OCI-LY3 (cell line): ENCODE data around the gene SCGB1C2.

ENCODE experiments used
- H2AFZ ChIP-seq: fragments of 200-600, 300-600 bp; shearing (Covaris generic); 2 replicates; pipeline ENCODE4 v1.6.0; 2014; ENCODE audit warnings: antibody characterized with exemption, low read depth, low read length
- H3K27ac ChIP-seq: fragments of 200-600, 300-600 bp; sonication (generic); 2 replicates; pipeline ENCODE4 v1.5.1; 2014; ENCODE audit warnings: mild to moderate bottlenecking, low read length, moderate library complexity, mixed read lengths
- H3K27me3 ChIP-seq: fragments of 200-600, 300-600 bp; sonication (generic); 2 replicates; pipeline ENCODE4 v1.6.1; 2014; ENCODE audit warnings: low read depth, low read length, mixed read lengths
- H3K36me3 ChIP-seq: fragments of 200-600, 300-600 bp; sonication (generic); replicated peaks from 2 replicates; pipeline ENCODE3; 2014; ENCODE audit warnings: low read depth, low read length, mixed read lengths
- H3K4me1 ChIP-seq: fragments of 300-600, 200-600 bp; sonication (generic); 2 replicates; pipeline ENCODE4 v1.6.1; 2014; ENCODE audit warnings: low read length, mixed read lengths
- H3K4me2 ChIP-seq: fragments of 200-600, 300-600 bp; sonication (generic); 2 replicates; pipeline ENCODE4 v1.6.1; 2014; ENCODE audit warnings: low read length, mixed read lengths
- H3K4me3 ChIP-seq: fragments of 300-600, 200-600 bp; sonication (generic); 2 replicates; pipeline ENCODE4 v1.5.1; 2014; ENCODE audit warnings: antibody characterized with exemption, mild to moderate bottlenecking, low read length, moderate library complexity
- H3K79me2 ChIP-seq: fragments of 300-600, 200-600 bp; shearing (Covaris generic); 2 replicates; pipeline ENCODE4 v1.6.1; 2014; ENCODE audit warnings: mild to moderate bottlenecking, low read length, mixed read lengths
- H3K9ac ChIP-seq: fragments of 300-600, 200-600 bp; shearing (Covaris generic); 2 replicates; pipeline ENCODE4 v1.6.0; 2014; ENCODE audit warnings: mild to moderate bottlenecking, low read length, moderate library complexity
- H3K9me3 ChIP-seq: fragments of 200-600, 300-600 bp; shearing (Covaris generic); 2 replicates; pipeline ENCODE4 v1.6.1; 2014; ENCODE audit warnings: low read length, mixed read lengths; ENCODE audit not compliant: insufficient read depth
- H4K20me1 ChIP-seq: fragments of 200-600, 300-600 bp; sonication (generic); 2 replicates; pipeline ENCODE4 v1.6.1; 2016; ENCODE audit warnings: low read length, mixed read lengths; ENCODE audit not compliant: insufficient read depth
- EZH2phosphoT487 ChIP-seq: fragments of 200-600 bp; shearing (Covaris generic); IDR thresholded peaks from 2 replicates; pipeline ENCODE4 v1.6.1; 2018; ENCODE audit warnings: antibody characterized with exemption, mixed run types, low read depth
- TF ChIP-seq, protein P1 (sequence below): fragments of 200-600, 300-600 bp; sonication (generic); IDR thresholded peaks from 2 replicates; pipeline ENCODE4 v1.5.1; 2014; ENCODE audit warnings: antibody characterized with exemption, low read length, low read depth

SCGB1C2 gene

DNA sequence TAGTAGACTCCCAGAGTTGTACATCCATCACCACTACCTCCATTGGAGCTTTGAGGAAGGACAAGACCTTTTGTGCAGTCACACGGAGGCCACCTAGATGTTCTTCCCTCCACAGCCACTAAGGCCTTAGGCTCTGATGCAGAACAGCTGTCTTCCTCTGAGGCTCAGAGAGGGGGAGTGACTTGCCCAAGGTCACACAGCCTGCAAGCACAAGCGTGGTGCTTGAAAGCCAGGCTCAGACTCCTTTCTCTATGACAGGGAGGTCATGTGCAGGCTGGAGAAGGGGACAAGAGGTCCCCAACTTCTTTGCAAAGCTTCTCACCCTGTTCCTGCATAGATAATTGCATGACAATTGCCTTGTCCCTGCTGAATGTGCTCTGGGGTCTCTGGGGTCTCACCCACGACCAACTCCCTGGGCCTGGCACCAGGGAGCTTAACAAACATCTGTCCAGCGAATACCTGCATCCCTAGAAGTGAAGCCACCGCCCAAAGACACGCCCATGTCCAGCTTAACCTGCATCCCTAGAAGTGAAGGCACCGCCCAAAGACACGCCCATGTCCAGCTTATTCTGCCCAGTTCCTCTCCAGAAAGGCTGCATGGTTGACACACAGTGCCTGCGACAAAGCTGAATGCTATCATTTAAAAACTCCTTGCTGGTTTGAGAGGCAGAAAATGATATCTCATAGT lies 12.7 kb downstream of the SCGB1C2 start:
- H3K4me2 ChIP-seq, result no peak overlapping the region
- no peaks in the 10 kb centered on the region for H3K9me3 ChIP-seq
- no peak overlapping the region for H3K9ac ChIP-seq
- H4K20me1 ChIP-seq, result no peaks in the 10 kb centered on the region
- H3K36me3 ChIP-seq, result no peaks in the 10 kb centered on the region
- no peak overlapping the region for H2AFZ ChIP-seq
- no peak overlapping the region for H3K27ac ChIP-seq
- H3K27me3 ChIP-seq, result no peaks in the 10 kb centered on the region
- H3K4me1 ChIP-seq, result no peaks in the 10 kb centered on the region
- no peaks in the 10 kb centered on the region for H3K79me2 ChIP-seq
- TF ChIP-seq, protein P1, sequence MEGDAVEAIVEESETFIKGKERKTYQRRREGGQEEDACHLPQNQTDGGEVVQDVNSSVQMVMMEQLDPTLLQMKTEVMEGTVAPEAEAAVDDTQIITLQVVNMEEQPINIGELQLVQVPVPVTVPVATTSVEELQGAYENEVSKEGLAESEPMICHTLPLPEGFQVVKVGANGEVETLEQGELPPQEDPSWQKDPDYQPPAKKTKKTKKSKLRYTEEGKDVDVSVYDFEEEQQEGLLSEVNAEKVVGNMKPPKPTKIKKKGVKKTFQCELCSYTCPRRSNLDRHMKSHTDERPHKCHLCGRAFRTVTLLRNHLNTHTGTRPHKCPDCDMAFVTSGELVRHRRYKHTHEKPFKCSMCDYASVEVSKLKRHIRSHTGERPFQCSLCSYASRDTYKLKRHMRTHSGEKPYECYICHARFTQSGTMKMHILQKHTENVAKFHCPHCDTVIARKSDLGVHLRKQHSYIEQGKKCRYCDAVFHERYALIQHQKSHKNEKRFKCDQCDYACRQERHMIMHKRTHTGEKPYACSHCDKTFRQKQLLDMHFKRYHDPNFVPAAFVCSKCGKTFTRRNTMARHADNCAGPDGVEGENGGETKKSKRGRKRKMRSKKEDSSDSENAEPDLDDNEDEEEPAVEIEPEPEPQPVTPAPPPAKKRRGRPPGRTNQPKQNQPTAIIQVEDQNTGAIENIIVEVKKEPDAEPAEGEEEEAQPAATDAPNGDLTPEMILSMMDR, result no peak
- no peak for TF ChIP-seq EZH2phosphoT487
- H3K4me3 ChIP-seq, result no peak overlapping the region

- Histone ChIP-seq H3K9ac (no peak overlapping the region), H3K4me2 (no peak overlapping the region), H3K4me1 (no peaks in the 10 kb centered on the region)
These were observed 13.6 kb downstream of the SCGB1C2 start for GRCh38 chr17:151004-151403.

DNA sequence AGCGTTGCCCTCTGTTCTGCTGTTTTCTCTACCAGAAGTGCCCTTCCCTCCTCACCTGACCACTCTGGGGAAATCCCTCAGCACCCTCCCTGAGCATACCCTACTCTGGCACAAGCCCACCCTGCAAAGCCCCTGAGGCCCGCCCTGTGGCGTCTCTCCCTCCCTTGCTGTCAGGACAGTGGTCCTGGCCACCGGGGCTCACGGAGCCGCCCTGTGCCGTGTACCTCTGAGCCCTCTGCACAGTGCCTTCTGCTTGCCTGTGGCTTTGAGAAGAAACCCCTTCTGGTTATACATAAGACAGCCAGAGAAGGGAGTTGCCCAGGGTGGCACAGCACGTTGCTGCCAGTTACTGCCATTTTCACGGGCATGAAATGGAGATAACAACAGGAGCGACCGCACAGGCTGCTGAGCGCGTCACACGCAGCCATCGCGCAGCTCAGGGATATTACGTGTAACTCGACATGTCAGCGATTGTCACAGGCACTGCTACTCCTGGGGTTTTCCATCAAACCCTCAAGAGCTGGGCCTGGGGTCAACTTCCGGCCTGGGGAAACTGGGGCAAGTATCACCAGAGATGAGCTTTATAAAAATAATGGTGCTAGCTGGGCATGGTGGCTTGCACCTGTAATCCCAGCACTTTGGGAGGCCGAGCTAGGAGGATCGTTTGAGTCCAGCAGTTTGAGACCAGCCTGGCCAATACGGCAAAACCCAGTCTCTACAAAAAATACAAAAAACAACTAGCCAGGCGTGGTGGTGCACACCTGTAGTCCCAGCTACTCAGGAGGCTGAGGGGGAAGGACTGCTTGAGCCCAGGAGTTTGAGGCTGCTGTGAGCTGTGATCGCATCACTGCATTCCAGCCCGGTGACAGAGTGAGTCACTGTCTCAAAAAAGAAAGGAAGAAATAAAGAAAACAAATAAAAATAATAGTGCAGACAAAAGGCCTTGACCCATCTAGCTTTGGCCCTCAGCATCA lies 14.8 kb downstream of the SCGB1C2 start:
- H3K9me3 ChIP-seq, result no peaks in the 10 kb centered on the region
- no peaks in the 10 kb centered on the region for H4K20me1 ChIP-seq
- no peaks in the 10 kb centered on the region for H3K36me3 ChIP-seq
- H3K9ac ChIP-seq, result no peak overlapping the region
- no peak overlapping the region for H3K4me2 ChIP-seq
- no peak overlapping the region for H3K27ac ChIP-seq
- H2AFZ ChIP-seq, result no peak overlapping the region
- H3K4me1 ChIP-seq, result no peaks in the 10 kb centered on the region
- H3K27me3 ChIP-seq, result no peaks in the 10 kb centered on the region
- no peaks in the 10 kb centered on the region for H3K79me2 ChIP-seq
- no peak for TF ChIP-seq EZH2phosphoT487
- TF ChIP-seq, protein P1, result no peak
- no peak overlapping the region for H3K4me3 ChIP-seq

More at GRCh38 chr17:151004-151403, 13.6 kb downstream of the SCGB1C2 start:
- no peak overlapping the region for H3K4me3 ChIP-seq
- no peak for TF ChIP-seq EZH2phosphoT487
- TF ChIP-seq, protein P1, result no peak
- H3K36me3 ChIP-seq, result no peaks in the 10 kb centered on the region
- H4K20me1 ChIP-seq, result no peaks in the 10 kb centered on the region
- no peak overlapping the region for H2AFZ ChIP-seq
- H3K27ac ChIP-seq, result no peak overlapping the region
- H3K9me3 ChIP-seq, result no peaks in the 10 kb centered on the region
- H3K27me3 ChIP-seq, result no peaks in the 10 kb centered on the region
- no peaks in the 10 kb centered on the region for H3K79me2 ChIP-seq

GRCh38 chr17:152860-153420 lies 15.6 kb downstream of the SCGB1C2 start:
- Histone ChIP-seq H3K4me2 (no peak overlapping the region), H4K20me1 (no peaks in the 10 kb centered on the region), H3K4me1 (no peaks in the 10 kb centered on the region), H3K79me2 (no peaks in the 10 kb centered on the region), H3K4me3 (no peak overlapping the region), H3K36me3 (no peaks in the 10 kb centered on the region), H3K27me3 (no peaks in the 10 kb centered on the region), H3K9me3 (no peaks in the 10 kb centered on the region), H3K27ac (no peak overlapping the region), H2AFZ (no peak overlapping the region), H3K9ac (no peak overlapping the region)
- no peak for TF ChIP-seq EZH2phosphoT487
- TF ChIP-seq, protein P1, result no peak
